Endothelial cell of umbilical vein (primary cell): Measurements from ENCODE around the gene PGAP3. TPM values are rescaled to one million over a fixed set of nuclear protein-coding genes. Genes with fewer than 3 reads are reported as not detected.

Source experiments
- BruUV-seq: library from RNA; stranded (reverse); fragments of 400-500 nt; replicated peaks from 2 replicates; lab custom pipeline; 2021; lab: Mats Ljungman, UMichigan
- CTCF ChIA-PET: fragments of 300-600, 350-600 bp; sonication (Branson Sonifier 250); formaldehyde crosslinking; loops from one replicate; lab custom pipeline; 2021; ENCODE audit warnings: antibody characterized with exemption, inconsistent platforms; lab: Charles Lee
- POLR2A ChIA-PET: fragments of 300-600, 350-600 bp; sonication (Branson Sonifier 250); formaldehyde crosslinking; loops from one replicate; lab custom pipeline; 2021; ENCODE audit warnings: antibody characterized with exemption, inconsistent platforms; lab: Charles Lee
- DNase-seq: peaks from one replicate; pipeline ENCODE4 v3.0.0-alpha.2; 2011; ENCODE audit warnings: low read depth, low spot score
- FAIRE-seq: peaks from 2 replicates; lab custom pipeline; 2011; peaks lifted over from hg19 to GRCh38; lab: Jason Lieb, UNC
- H2AFZ ChIP-seq: 2 replicates; pipeline ENCODE4 v1.6.0; 2012; ENCODE audit warnings: low read depth, low read length, control low read depth, inconsistent platforms
- H3K27ac ChIP-seq: 2 replicates; pipeline ENCODE4 v1.5.1; 2011; ENCODE audit warnings: low read depth, mild to moderate bottlenecking, control low read depth, low read length, moderate library complexity; ENCODE audit not compliant: insufficient read depth
- H3K27me3 ChIP-seq, 2 experiments: 2 replicates each; pipeline versions ENCODE4 v1.6.0 to v1.6.1; 2011; ENCODE audit warnings: low read length in 2 of 2, mixed read lengths in 1 of 2; ENCODE audit not compliant: control insufficient read depth in 2 of 2, insufficient read depth in 2 of 2
- H3K36me3 ChIP-seq, 2 experiments: 2 replicates in 1 of 2; 3 replicates in 1 of 2; pipeline ENCODE4 v1.5.1; 2011; ENCODE audit warnings: low read length in 2 of 2, mild to moderate bottlenecking in 1 of 2, moderate library complexity in 1 of 2; ENCODE audit not compliant: control insufficient read depth in 2 of 2, insufficient read depth in 2 of 2; ENCODE audit errors: extremely low read depth in 1 of 2
- H3K4me1 ChIP-seq: 3 replicates; pipeline ENCODE4 v1.5.1; 2011; ENCODE audit warnings: mild to moderate bottlenecking, low read length; ENCODE audit not compliant: control insufficient read depth, insufficient read depth; ENCODE audit errors: extremely low read depth
- H3K4me2 ChIP-seq: 2 replicates; pipeline ENCODE4 v1.6.1; 2011; ENCODE audit warnings: low read length, control low read depth, mixed read lengths; ENCODE audit not compliant: insufficient read depth
- H3K4me3 ChIP-seq, 3 experiments: fragments of 200-600 bp in 1 of 3; sonication (generic), shearing (Covaris generic) in 1 of 3; replicated peaks in 1 of 3; 2 replicates each; pipeline ENCODE4 v1.5.1; 2011 to 2016; ENCODE audit warnings: control low read depth in 3 of 3, low read length in 3 of 3, mild to moderate bottlenecking in 2 of 3, inconsistent platforms in 1 of 3, low read depth in 1 of 3, moderate library complexity in 1 of 3; ENCODE audit not compliant: insufficient read depth in 1 of 3
- H3K79me2 ChIP-seq: 2 replicates; pipeline ENCODE4 v1.6.0; 2012; ENCODE audit warnings: low read length, inconsistent platforms; ENCODE audit not compliant: control insufficient read depth, insufficient read depth
- H3K9ac ChIP-seq: replicated peaks from 2 replicates; pipeline ENCODE3; 2011; ENCODE audit warnings: low read length, control low read depth; ENCODE audit not compliant: insufficient read depth; ENCODE audit errors: extremely low read depth
- H3K9me1 ChIP-seq: replicated peaks from 3 replicates; pipeline ENCODE4 v1.6.0; 2011; ENCODE audit warnings: mild to moderate bottlenecking, low read length; ENCODE audit not compliant: control insufficient read depth, insufficient read depth; ENCODE audit errors: extremely low read depth
- H3K9me3 ChIP-seq: replicated peaks from 2 replicates; pipeline ENCODE4 v1.5.1; 2012; ENCODE audit warnings: low read length, inconsistent platforms; ENCODE audit not compliant: control insufficient read depth, insufficient read depth
- H4K20me1 ChIP-seq: replicated peaks from 2 replicates; pipeline ENCODE3; 2011; ENCODE audit warnings: mild to moderate bottlenecking, low read length; ENCODE audit not compliant: control insufficient read depth, insufficient read depth; ENCODE audit errors: extremely low read depth
- CTCF ChIP-seq, 2 donors: IDR thresholded peaks; 1 replicate in 1 of 2; 2 replicates in 1 of 2; pipeline ENCODE4 v1.5.1; 2011; ENCODE audit warnings: low read length in 2 of 2, mild to moderate bottlenecking in 2 of 2, moderate library complexity in 2 of 2, control low read depth in 1 of 2, inconsistent platforms in 1 of 2, low read depth in 1 of 2; ENCODE audit not compliant: insufficient read depth in 1 of 2; ENCODE audit errors: extremely low read depth in 1 of 2
- EZH2 ChIP-seq: IDR thresholded peaks from 2 replicates; pipeline ENCODE4 v1.6.1; 2012; ENCODE audit warnings: borderline replicate concordance, low read depth, mild to moderate bottlenecking, moderate library complexity, low read length, inconsistent platforms; ENCODE audit not compliant: severe bottlenecking
- FOS ChIP-seq: IDR thresholded peaks from 2 replicates; pipeline ENCODE4 v1.6.1; 2011; ENCODE audit warnings: mild to moderate bottlenecking, low read length, moderate library complexity, borderline replicate concordance; ENCODE audit not compliant: insufficient read depth
- GATA2 ChIP-seq: IDR thresholded peaks from 2 replicates; pipeline ENCODE4 v1.7.0; 2011; ENCODE audit warnings: low read depth, mild to moderate bottlenecking, moderate library complexity, mixed read lengths, low read length; ENCODE audit not compliant: insufficient read length, insufficient read depth
- JUN ChIP-seq: IDR thresholded peaks from 2 replicates; pipeline ENCODE4 v1.6.1; 2011; ENCODE audit warnings: borderline replicate concordance, low read depth; ENCODE audit not compliant: insufficient read length, insufficient read depth
- MYC ChIP-seq: IDR thresholded peaks from one replicate; pipeline ENCODE4 v1.6.1; 2011; ENCODE audit warnings: mild to moderate bottlenecking, low read depth, low read length
- POLR2A ChIP-seq: IDR thresholded peaks from 2 replicates; pipeline ENCODE4 v1.6.1; 2012; ENCODE audit warnings: low read depth, mild to moderate bottlenecking, control low read depth, low read length
- POLR2AphosphoS5 ChIP-seq: IDR thresholded peaks from 2 replicates; pipeline ENCODE4 v1.6.1; 2012; ENCODE audit warnings: low read depth, mild to moderate bottlenecking, control low read depth, low read length, moderate library complexity; ENCODE audit not compliant: insufficient read depth
- dilution Hi-C: fragments of 300-500 bp; cut with MboI; formaldehyde crosslinking; loops from one replicate; pipeline ENCODE4 v1.15.0; 2019; ENCODE audit warnings: low sequenced_read_pairs; ENCODE audit not compliant: extremely low pct_ligation_motif_present
- intact Hi-C: fragments of 100-400 bp; cut with micrococcal nuclease; formaldehyde crosslinking; loops from one replicate; pipeline ENCODE4 v1.10.0; 2022
- polyA plus RNA-seq, 4 experiments: library from polyadenylated mRNA; depleted of rRNA in 3 of 4; stranded (reverse) in 3 of 4; unstranded in 1 of 4; fragments of >200 nt; gene quantifications; 2 replicates each; pipeline versions ENCODE4 v1.2.1 to v1.2.3, GENCODE V29; 2011 to 2012; ENCODE audit warnings: missing spikeins in 1 of 4
- total RNA-seq: library from RNA; stranded (reverse); gene quantifications from 2 replicates; pipeline ENCODE4 v1.2.3, GENCODE V29; 2021
- TF ChIP-seq, protein P1 (sequence below): IDR thresholded peaks from 2 replicates; pipeline ENCODE4 v1.6.1; 2011; ENCODE audit not compliant: insufficient read depth, insufficient read length

The PGAP3 gene
- total and polyA plus RNA-seq, 2 donors (not counting 3 experiments of a cell fraction or from before 2014, with no cell fraction given) = 6.4 to 14.9 TPM

DNA sequence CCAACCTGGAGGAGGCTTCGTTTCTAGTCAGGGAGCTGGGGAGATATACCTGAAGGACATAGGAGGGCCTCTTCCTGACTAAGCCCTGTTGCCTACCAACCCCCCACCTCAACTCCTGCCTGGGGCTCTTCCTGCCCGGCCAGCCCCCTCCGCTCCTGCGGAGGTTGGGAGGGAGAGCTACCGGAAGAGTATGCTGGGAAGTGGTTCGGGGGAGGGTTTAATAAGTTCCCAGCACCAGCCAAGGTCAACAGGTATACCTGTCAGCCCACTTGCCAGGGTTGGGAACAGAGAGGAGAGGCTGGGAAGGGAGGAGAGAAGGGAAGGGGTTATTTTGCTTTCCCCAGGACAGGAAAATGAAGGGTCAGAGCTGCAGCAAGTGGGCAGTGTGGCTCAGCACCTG lies 56.5 kb downstream of the PGAP3 start:
- CTCF ChIA-PET = interaction anchor here (0.7 to 6.4 kb wide), 4 partner anchors 7 to 129 kb away, joined by 3 to 141 read pairs (median 66); no protein-coding TSS in a partner anchor
- H3K4me2 ChIP-seq = no peak overlapping the region
- no peak for TF ChIP-seq GATA2
- TF ChIP-seq JUN = no peak
- no peak for TF ChIP-seq POLR2AphosphoS5
- TF ChIP-seq POLR2A = no peak
- TF ChIP-seq EZH2 = no peak
- no peaks in the 10 kb centered on the region for H3K9me3 ChIP-seq
- no peak overlapping the region for H3K9ac ChIP-seq
- H3K36me3 ChIP-seq = no peaks in the 10 kb centered on the region
- no peak for DNase-seq
- no peak overlapping the region for H3K4me3 ChIP-seq
- H3K27ac ChIP-seq = no peak overlapping the region
- POLR2A ChIA-PET = no interaction called here
- no TSS peak for BruUV-seq
- dilution Hi-C loops (loop anchor here (10.0 kb wide), 1 partner anchor 113 kb away; no protein-coding TSS in a partner anchor), intact Hi-C loops (no loop called here)
- H3K9me1 ChIP-seq = no peaks in the 10 kb centered on the region
- peaks cover 1% of the 10 kb centered on the region for H3K4me1 ChIP-seq
- H3K79me2 ChIP-seq = no peaks in the 10 kb centered on the region
- H4K20me1 ChIP-seq = no peaks in the 10 kb centered on the region
- peaks cover 38 to 46% of the 10 kb centered on the region in 2 experiments for H3K27me3 ChIP-seq
- no peak overlapping the region for H2AFZ ChIP-seq
- FAIRE-seq = no peak

DNA sequence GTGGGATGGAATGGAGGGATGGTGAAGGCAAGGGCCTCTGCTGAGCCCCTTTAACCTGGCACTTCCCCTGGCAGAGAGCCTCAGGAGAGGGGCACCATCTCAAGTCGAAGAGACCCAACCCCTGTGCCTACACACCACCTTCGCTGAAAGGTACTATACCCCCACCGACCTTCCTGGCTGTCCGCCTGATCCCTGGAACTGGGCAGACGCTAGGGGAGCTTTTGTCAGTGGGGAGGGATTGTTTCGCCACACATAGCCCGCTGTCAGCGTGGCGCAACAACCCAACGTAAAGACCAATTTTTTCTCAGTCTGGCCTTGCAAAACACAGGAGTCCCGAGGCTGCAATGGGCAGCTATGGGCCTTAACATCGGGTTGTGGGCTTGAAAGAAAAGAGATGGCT lies 58.0 kb downstream of the PGAP3 start:
- H3K4me2 ChIP-seq = no peak overlapping the region
- BruUV-seq = no TSS peak
- H3K79me2 ChIP-seq = no peaks in the 10 kb centered on the region
- H3K36me3 ChIP-seq = no peaks in the 10 kb centered on the region
- ChIA-PET POLR2A (no interaction called here), CTCF (interaction anchor here (1.0 to 6.4 kb wide), 3 partner anchors 9 to 82 kb away, joined by 3 to 141 read pairs (median 4); no protein-coding TSS in a partner anchor)
- H2AFZ ChIP-seq = no peak overlapping the region
- no peak overlapping the region for H3K4me3 ChIP-seq
- no peak overlapping the region for H3K9ac ChIP-seq
- dilution Hi-C loops (loop anchor here (10.0 kb wide), 1 partner anchor 115 kb away; no protein-coding TSS in a partner anchor), intact Hi-C loops (loop anchor here (10.0 kb wide), 1 partner anchor 325 kb away; no protein-coding TSS in a partner anchor)
- peaks cover 51 to 60% of the 10 kb centered on the region in 2 experiments for H3K27me3 ChIP-seq
- H3K9me1 ChIP-seq = no peaks in the 10 kb centered on the region
- H3K27ac ChIP-seq = no peak overlapping the region
- no peaks in the 10 kb centered on the region for H3K4me1 ChIP-seq
- no peak for FAIRE-seq
- no peaks in the 10 kb centered on the region for H3K9me3 ChIP-seq
- no peak for DNase-seq
- TF ChIP-seq EZH2 = no peak
- TF ChIP-seq POLR2A = no peak
- no peak for TF ChIP-seq JUN
- TF ChIP-seq FOS = no peak
- TF ChIP-seq GATA2 = no peak
- no peak for TF ChIP-seq POLR2AphosphoS5
- no peak for TF ChIP-seq MYC
- no peak for TF ChIP-seq CTCF (IDR thresholded peaks at IDR 0.05; ENCODE audit: extremely low read depth in 1 of 2, insufficient read depth in 1 of 2, low read depth in 1 of 2, low read length in 2 of 2)
- TF ChIP-seq, protein P1, sequence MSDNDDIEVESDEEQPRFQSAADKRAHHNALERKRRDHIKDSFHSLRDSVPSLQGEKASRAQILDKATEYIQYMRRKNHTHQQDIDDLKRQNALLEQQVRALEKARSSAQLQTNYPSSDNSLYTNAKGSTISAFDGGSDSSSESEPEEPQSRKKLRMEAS = no peak
- H4K20me1 ChIP-seq = no peaks in the 10 kb centered on the region
